Stimulated activated CD8-positive, alpha-beta memory T cell treated with anti-CD3 and anti-CD28 coated beads, Interleukin-2, amount 100 ng/mL, for 48 hours (primary cell): ENCODE results near the gene RAB1B.
"Not testable (repeated sequence)": the region's sequence is repeated elsewhere in the genome, so short reads cannot be mapped to it uniquely, and the experiment has no call there.

Source experiments
- DNase-seq, 2 donors: peaks; one replicate each; pipeline ENCODE4 v3.0.0-alpha.2; 2020; ENCODE audit warnings: low read depth in 2 of 2

The RAB1B gene

GRCh38 chr11:66267039-66267378 is 1.4 kb upstream of the RAB1B start:
- DNase-seq, result no peak

- peak; percentile 88 for DNase-seq
Observed at GRCh38 chr11:66267379-66268243, 828 bp upstream of the RAB1B start.

GRCh38 chr11:66268952-66269905 is 790 bp downstream of the RAB1B start:
- no peak for DNase-seq

- DNase-seq, result no peak
Observed at GRCh38 chr11:66271816-66272215, 3.4 kb downstream of the RAB1B start.

GRCh38 chr11:66272596-66272995 is 4.2 kb downstream of the RAB1B start:
- no peak for DNase-seq

GRCh38 chr11:66274219-66274618 is 5.8 kb downstream of the RAB1B start:
- no peak for DNase-seq

GRCh38 chr11:66275396-66275795 is 7.0 kb downstream of the RAB1B start:
- DNase-seq, result no peak

- DNase-seq, result no peak
Observed at GRCh38 chr11:66275984-66276612, 7.7 kb downstream of the RAB1B start.

GRCh38 chr11:66276619-66277018 is 8.2 kb downstream of the RAB1B start:
- DNase-seq, result not testable (repeated sequence)

GRCh38 chr11:66277064-66277463 is 8.6 kb downstream of the RAB1B start:
- DNase-seq, result not testable (repeated sequence)

- no peak for DNase-seq
Observed at GRCh38 chr11:66277471-66278362, 9.3 kb downstream of the RAB1B start, which contains the start of gene CNIH2. CNIH2 (plus strand) TSS chr11:66278175; CDS start chr11:66278457, 282 bp downstream.

GRCh38 chr11:66278363-66279091 is 10.1 kb downstream of the RAB1B start:
- DNase-seq, result no peak

GRCh38 chr11:66279092-66279734 is 10.8 kb downstream of the RAB1B start:
- no peak for DNase-seq

- no peak for DNase-seq
Observed at GRCh38 chr11:66280428-66280827, 12.0 kb downstream of the RAB1B start.

- no peak for DNase-seq
Observed at GRCh38 chr11:66281001-66281400, 12.6 kb downstream of the RAB1B start.

GRCh38 chr11:66281776-66282467 is 13.5 kb downstream of the RAB1B start:
- no peak for DNase-seq

GRCh38 chr11:66282468-66283455 is 14.3 kb downstream of the RAB1B start:
- DNase-seq, result peak; percentile 99 to 100
